ENCODE measurements around the gene GOLGA1. TPM values are rescaled to one million over a fixed set of nuclear protein-coding genes. Genes with fewer than 3 reads are reported as not detected.
"Not testable (repeated sequence)": the region's sequence is repeated elsewhere in the genome, so short reads cannot be mapped to it uniquely, and the experiment has no call there.

The GOLGA1 gene
- total RNA-seq, 1 donor: 13.9 TPM

GRCh38 chr9:124969401-124969800 lies 28.5 kb upstream of the GOLGA1 start:
- H3K4me3 ChIP-seq (ENCODE audit: low read depth, low read length): no peak overlapping the region
- TF ChIP-seq CTCF (IDR thresholded peaks at IDR 0.05; ENCODE audit: insufficient read depth, low read length): no peak
- DNase-seq (ENCODE audit: low read depth): no peak

GRCh38 chr9:124968238-124968637 lies 27.4 kb upstream of the GOLGA1 start:
- no peak overlapping the region for H3K4me3 ChIP-seq (ENCODE audit: low read depth, low read length)
- no peak for TF ChIP-seq CTCF (IDR thresholded peaks at IDR 0.05; ENCODE audit: insufficient read depth, low read length)
- no peak for DNase-seq (ENCODE audit: low read depth)

GRCh38 chr9:124965775-124966568 lies 25.1 kb upstream of the GOLGA1 start:
- not testable (repeated sequence) for H3K4me3 ChIP-seq (ENCODE audit: low read depth, low read length); DNase-seq (ENCODE audit: low read depth)

- no peak for DNase-seq (ENCODE audit: low read depth)
- H3K4me3 ChIP-seq (ENCODE audit: low read depth, low read length): no peak overlapping the region
- no peak for TF ChIP-seq CTCF (IDR thresholded peaks at IDR 0.05; ENCODE audit: insufficient read depth, low read length)
Observed at GRCh38 chr9:124964604-124965003, 23.7 kb upstream of the GOLGA1 start.

- no peak overlapping the region for H3K4me3 ChIP-seq (ENCODE audit: low read depth, low read length)
- no peak for TF ChIP-seq CTCF (IDR thresholded peaks at IDR 0.05; ENCODE audit: insufficient read depth, low read length)
- DNase-seq (ENCODE audit: low read depth): no peak
Observed at GRCh38 chr9:124964056-124964455, 23.2 kb upstream of the GOLGA1 start.

GRCh38 chr9:124960409-124960752 lies 19.5 kb upstream of the GOLGA1 start:
- H3K4me3 ChIP-seq (ENCODE audit: low read depth, low read length): no peak overlapping the region
- no peak for TF ChIP-seq CTCF (IDR thresholded peaks at IDR 0.05; ENCODE audit: insufficient read depth, low read length)
- peak; percentile 16 for DNase-seq (ENCODE audit: low read depth)

- H3K4me3 ChIP-seq (ENCODE audit: low read depth, low read length); DNase-seq (ENCODE audit: low read depth): not testable (repeated sequence)
Observed at GRCh38 chr9:124959671-124960408, 19.0 kb upstream of the GOLGA1 start.

- no peak overlapping the region for H3K4me3 ChIP-seq (ENCODE audit: low read depth, low read length)
- no peak for TF ChIP-seq CTCF (IDR thresholded peaks at IDR 0.05; ENCODE audit: insufficient read depth, low read length)
- no peak for DNase-seq (ENCODE audit: low read depth)
Observed at GRCh38 chr9:124954255-124954654, 13.4 kb upstream of the GOLGA1 start.

Data from fibroblast of the aortic adventitia (primary cell).